Left lung (tissue), 10 donors: ENCODE results near the gene ADAMTS7. TPM values are rescaled to one million over a fixed set of nuclear protein-coding genes. Genes with fewer than 3 reads are reported as not detected.
"Not testable (repeated sequence)": the region's sequence is repeated elsewhere in the genome, so short reads cannot be mapped to it uniquely, and the experiment has no call there.

Experiments
- ATAC-seq: fragments of 200-7000 bp; cut with Tn5 transposase; one replicate; pipeline ENCODE4 v1.9.1; 2020; ENCODE audit warnings: moderate library complexity
- DNase-seq, 4 donors: peaks; one replicate each; pipeline ENCODE4 v3.0.0-alpha.2; 2013 to 2020
- H3K27ac ChIP-seq, 2 donors: fragments of 200-600 bp; sonication (generic) in 1 of 2; one replicate each; pipeline versions ENCODE4 v1.5.0 to v1.8.0; 2020 to 2021
- H3K27me3 ChIP-seq, 2 donors: fragments of 200-600 bp; sonication (generic) in 1 of 2; one replicate each; pipeline versions ENCODE4 v1.5.0 to v1.8.0; 2020 to 2021
- H3K36me3 ChIP-seq, 2 donors: fragments of 200-600 bp; sonication (generic) in 1 of 2; one replicate each; pipeline versions ENCODE4 v1.5.0 to v1.8.0; 2020 to 2021
- H3K4me1 ChIP-seq, 2 donors: fragments of 200-600 bp; one replicate each; pipeline ENCODE4 v1.8.0; 2021
- H3K4me3 ChIP-seq, 2 donors: fragments of 200-600 bp; sonication (generic) in 1 of 2; one replicate each; pipeline versions ENCODE4 v1.5.0 to v1.8.0; 2020 to 2021; ENCODE audit warnings: mild to moderate bottlenecking in 1 of 2
- H3K9me3 ChIP-seq, 2 donors: fragments of 200-600 bp; sonication (generic) in 1 of 2; one replicate each; pipeline versions ENCODE4 v1.5.0 to v1.8.0; 2020 to 2021
- intact Hi-C, 2 donors: fragments of 100-400 bp; cut with DNase I; formaldehyde crosslinking; loops; one replicate each; pipeline versions ENCODE4 v1.11.2 to v1.14.2; 2022
- polyA plus RNA-seq, 6 donors: library from polyadenylated mRNA; unstranded; fragments of 120-200 nt; gene quantifications; one replicate each; pipeline ENCODE4 v1.2.1, GENCODE V29; 2013; ENCODE audit not compliant: insufficient read length in 6 of 6
- total RNA-seq, 2 donors: library from RNA; stranded (reverse); fragmentation: NEBNext Ultra II Directional; extraction: Animal tissue kit (Norgen Biotek cat#: 25700); gene quantifications; one replicate each; pipeline ENCODE4 v1.2.1, GENCODE V29; 2021
- TF ChIP-seq, protein P1 (sequence below), 2 donors: fragments of 200-600 bp; sonication (generic) in 1 of 2; IDR thresholded peaks; one replicate each; pipeline versions ENCODE4 v1.5.0 to v1.8.0; 2021; ENCODE audit warnings: antibody characterized with exemption in 2 of 2
- donor health status: DM: no; HTN: yes; CAD: no.
- donor health status: DM: no; HTN: no; CAD: no.

ADAMTS7 gene
- total and polyA plus RNA-seq, 8 donors = 8.7 to 56.0 (median 36.0) TPM

DNA sequence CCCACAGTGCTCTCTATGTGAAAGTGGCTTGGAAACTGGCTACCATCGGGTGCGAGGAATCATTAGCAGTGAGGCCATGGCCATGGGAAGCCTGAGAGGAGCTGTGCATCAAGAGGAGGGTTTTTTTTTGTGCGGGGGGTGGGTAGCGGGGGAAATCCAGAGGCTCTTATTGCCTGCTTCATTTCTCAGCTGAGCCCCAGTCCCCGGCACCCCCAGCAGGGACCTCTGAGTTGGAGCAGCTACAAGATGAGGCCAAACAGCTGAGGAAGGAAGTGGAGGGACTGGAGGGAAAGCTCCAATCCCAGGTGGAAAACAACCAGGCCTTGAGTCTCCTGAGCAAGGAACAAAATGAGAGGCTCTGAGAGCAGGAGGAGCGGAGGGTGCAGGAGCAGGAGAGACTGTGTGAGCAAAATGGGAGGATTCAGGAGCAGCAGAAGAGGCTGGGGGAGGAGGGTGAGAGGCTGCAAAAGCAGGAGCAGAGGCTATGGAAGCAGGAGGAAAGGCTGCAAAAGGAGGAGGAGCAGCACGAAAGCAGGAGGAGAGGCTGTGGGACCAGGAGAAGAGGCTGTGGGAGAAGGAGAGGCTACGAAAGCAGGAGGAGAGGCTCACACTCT, 76.7 kb downstream of the ADAMTS7 start:
- H3K9me3 ChIP-seq = no peaks in the 10 kb centered on the region
- no peaks in the 10 kb centered on the region for H3K4me1 ChIP-seq
- ATAC-seq (no peak), DNase-seq (no peak)
- H3K36me3 ChIP-seq = no peaks in the 10 kb centered on the region
- H3K4me3 ChIP-seq = no peak overlapping the region
- intact Hi-C loops = no loop called here
- no peak overlapping the region for H3K27ac ChIP-seq
- TF ChIP-seq, protein P1, sequence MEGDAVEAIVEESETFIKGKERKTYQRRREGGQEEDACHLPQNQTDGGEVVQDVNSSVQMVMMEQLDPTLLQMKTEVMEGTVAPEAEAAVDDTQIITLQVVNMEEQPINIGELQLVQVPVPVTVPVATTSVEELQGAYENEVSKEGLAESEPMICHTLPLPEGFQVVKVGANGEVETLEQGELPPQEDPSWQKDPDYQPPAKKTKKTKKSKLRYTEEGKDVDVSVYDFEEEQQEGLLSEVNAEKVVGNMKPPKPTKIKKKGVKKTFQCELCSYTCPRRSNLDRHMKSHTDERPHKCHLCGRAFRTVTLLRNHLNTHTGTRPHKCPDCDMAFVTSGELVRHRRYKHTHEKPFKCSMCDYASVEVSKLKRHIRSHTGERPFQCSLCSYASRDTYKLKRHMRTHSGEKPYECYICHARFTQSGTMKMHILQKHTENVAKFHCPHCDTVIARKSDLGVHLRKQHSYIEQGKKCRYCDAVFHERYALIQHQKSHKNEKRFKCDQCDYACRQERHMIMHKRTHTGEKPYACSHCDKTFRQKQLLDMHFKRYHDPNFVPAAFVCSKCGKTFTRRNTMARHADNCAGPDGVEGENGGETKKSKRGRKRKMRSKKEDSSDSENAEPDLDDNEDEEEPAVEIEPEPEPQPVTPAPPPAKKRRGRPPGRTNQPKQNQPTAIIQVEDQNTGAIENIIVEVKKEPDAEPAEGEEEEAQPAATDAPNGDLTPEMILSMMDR (IDR thresholded peaks at IDR 0.05) = no peak
- no peaks in the 10 kb centered on the region for H3K27me3 ChIP-seq

GRCh38 chr15:78732634-78733033, 78.6 kb downstream of the ADAMTS7 start:
- no peaks in the 10 kb centered on the region for H3K4me1 ChIP-seq
- H3K27ac ChIP-seq = no peak overlapping the region
- ATAC-seq (no peak), DNase-seq (no peak)
- H3K36me3 ChIP-seq = no peaks in the 10 kb centered on the region
- no peaks in the 10 kb centered on the region for H3K9me3 ChIP-seq
- intact Hi-C loops = no loop called here
- TF ChIP-seq, protein P1 (IDR thresholded peaks at IDR 0.05) = no peak
- no peaks in the 10 kb centered on the region for H3K27me3 ChIP-seq
- no peak overlapping the region for H3K4me3 ChIP-seq

- H3K27me3 ChIP-seq = no peaks in the 10 kb centered on the region
- no peak for DNase-seq
- intact Hi-C loops = no loop called here
- no peaks in the 10 kb centered on the region for H3K4me1 ChIP-seq
- no peaks in the 10 kb centered on the region for H3K36me3 ChIP-seq
- H3K27ac ChIP-seq = no peak overlapping the region
- TF ChIP-seq, protein P1 (IDR thresholded peaks at IDR 0.05) = no peak
- H3K9me3 ChIP-seq = no peaks in the 10 kb centered on the region
- no peak overlapping the region for H3K4me3 ChIP-seq
- no peak for ATAC-seq
Measured at GRCh38 chr15:78730955-78731354, 80.3 kb downstream of the ADAMTS7 start.

- H3K36me3 ChIP-seq, DNase-seq, H3K4me3 ChIP-seq, H3K27me3 ChIP-seq, H3K9me3 ChIP-seq, ATAC-seq, H3K27ac ChIP-seq, intact Hi-C loops, H3K4me1 ChIP-seq: not testable (repeated sequence)
Measured at GRCh38 chr15:78728427-78728826, 82.8 kb downstream of the ADAMTS7 start.

DNA sequence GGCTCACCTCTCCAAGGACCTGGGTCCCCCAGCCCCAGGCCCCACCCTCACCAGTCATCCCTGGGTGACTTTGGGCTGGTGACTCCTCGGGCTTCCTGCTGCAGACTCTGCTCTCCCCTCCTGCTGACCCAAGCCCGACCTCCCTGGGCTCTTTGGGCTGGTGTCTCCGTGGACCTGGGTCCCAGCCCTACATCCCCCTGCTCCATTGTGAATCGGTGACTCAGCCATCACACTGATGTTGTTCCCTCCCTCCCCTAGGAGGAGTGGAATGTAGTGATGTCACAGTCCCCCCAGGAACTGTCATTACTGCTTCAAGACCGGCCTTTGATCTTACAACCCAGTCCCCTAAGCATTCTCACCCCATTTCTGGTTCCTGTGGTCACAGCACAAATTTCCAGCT, 83.7 kb downstream of the ADAMTS7 start:
- Histone ChIP-seq H3K9me3 (no peaks in the 10 kb centered on the region), H3K4me3 (no peak overlapping the region), H3K36me3 (no peaks in the 10 kb centered on the region), H3K4me1 (no peaks in the 10 kb centered on the region), H3K27me3 (no peaks in the 10 kb centered on the region), H3K27ac (no peak overlapping the region)
- peak in 1 of 4 donors; percentile 47 for DNase-seq
- intact Hi-C loops = no loop called here
- TF ChIP-seq, protein P1 (IDR thresholded peaks at IDR 0.05) = no peak
- ATAC-seq = no peak
